Measurements from ENCODE around the gene RNU7-1.
A peak's percentile ranks its signal among the peaks of the same experiment; 100 is the strongest.

The RNU7-1 gene

GRCh38 chr12:6917491-6918231 lies 26.0 kb upstream of the RNU7-1 start:
- no peak for DNase-seq (ENCODE audit: low spot score)

- DNase-seq (ENCODE audit: low spot score) = no peak
Observed at GRCh38 chr12:6919588-6919987, 24.0 kb upstream of the RNU7-1 start.

GRCh38 chr12:6921539-6921938 lies 22.1 kb upstream of the RNU7-1 start:
- DNase-seq (ENCODE audit: low spot score) = no peak

GRCh38 chr12:6921996-6922946 lies 21.3 kb upstream of the RNU7-1 start:
- no peak for DNase-seq (ENCODE audit: low spot score)

- DNase-seq (ENCODE audit: low spot score) = no peak
Observed at GRCh38 chr12:6923003-6923732, 20.4 kb upstream of the RNU7-1 start.

- no peak for DNase-seq (ENCODE audit: low spot score)
Observed at GRCh38 chr12:6923851-6924250, 19.8 kb upstream of the RNU7-1 start.

GRCh38 chr12:6925239-6925539 lies 18.4 kb upstream of the RNU7-1 start:
- DNase-seq (ENCODE audit: low spot score) = no peak

- DNase-seq (ENCODE audit: low spot score) = peak; percentile 71
Observed at GRCh38 chr12:6925540-6926279, 17.9 kb upstream of the RNU7-1 start.

- DNase-seq (ENCODE audit: low spot score) = peak; percentile 84
Observed at GRCh38 chr12:6927379-6928021, 16.1 kb upstream of the RNU7-1 start, which contains the start of gene ATN1. TSS of gene ATN1 (plus strand) at chr12:6927959. CDS start at chr12:6934002, 6,043 bp downstream.

- DNase-seq (ENCODE audit: low spot score) = peak; percentile 47
Observed at GRCh38 chr12:6928022-6928702, 15.5 kb upstream of the RNU7-1 start.

- DNase-seq (ENCODE audit: low spot score) = no peak
Observed at GRCh38 chr12:6928703-6929407, 14.8 kb upstream of the RNU7-1 start.

GRCh38 chr12:6929466-6930452 lies 13.9 kb upstream of the RNU7-1 start:
- no peak for DNase-seq (ENCODE audit: low spot score)

GRCh38 chr12:6932766-6933165 lies 10.8 kb upstream of the RNU7-1 start:
- DNase-seq (ENCODE audit: low spot score) = no peak

GRCh38 chr12:6934110-6934509 lies 9.5 kb upstream of the RNU7-1 start:
- DNase-seq (ENCODE audit: low spot score) = no peak

- DNase-seq (ENCODE audit: low spot score) = no peak
Observed at GRCh38 chr12:6935371-6936193, 8.0 kb upstream of the RNU7-1 start.

GRCh38 chr12:6936194-6936635 lies 7.4 kb upstream of the RNU7-1 start:
- no peak for DNase-seq (ENCODE audit: low spot score)

- DNase-seq (ENCODE audit: low spot score) = peak; percentile 48
Observed at GRCh38 chr12:6936636-6937480, 6.8 kb upstream of the RNU7-1 start.

Measured in iPS-NIHi11 (cell line).